Cardiac muscle cell (in vitro differentiated cells and primary cell): Measurements from ENCODE around the gene OR8D2. TPM values are rescaled to one million over a fixed set of nuclear protein-coding genes. Genes with fewer than 3 reads are reported as not detected.

Experiments used
- DNase-seq, 2 donors: peaks; one replicate each; pipeline versions ENCODE4 v3.0.0 to v3.0.0-alpha.2; 2010 to 2017; ENCODE audit warnings: low read depth in 1 of 2, low spot score in 1 of 2
- H3K27ac ChIP-seq: fragments of 200-600 bp; sonication (generic); 2 replicates; pipeline ENCODE4 v1.5.1; 2016
- H3K27me3 ChIP-seq: fragments of 200-600 bp; sonication (generic); 2 replicates; pipeline ENCODE4 v1.6.0; 2016; ENCODE audit warnings: control low read depth
- H3K36me3 ChIP-seq: fragments of 200-600 bp; sonication (generic); 2 replicates; pipeline ENCODE4 v1.5.1; 2016; ENCODE audit warnings: control low read depth
- H3K4me1 ChIP-seq: fragments of 200-600 bp; sonication (generic); 2 replicates; pipeline ENCODE4 v1.8.1; 2017; ENCODE audit warnings: low read depth, mild to moderate bottlenecking, mixed run types
- H3K4me3 ChIP-seq: fragments of 200-600 bp; sonication (generic); 2 replicates; pipeline ENCODE4 v1.5.1; 2016; ENCODE audit warnings: mild to moderate bottlenecking
- H3K9me3 ChIP-seq: fragments of 200-600 bp; sonication (generic); 2 replicates; pipeline ENCODE4 v1.5.1; 2017; ENCODE audit warnings: low read depth, mild to moderate bottlenecking, control low read depth
- CTCF ChIP-seq: IDR thresholded peaks from 2 replicates; pipeline ENCODE4 v1.5.1; 2012; ENCODE audit warnings: low read depth, mild to moderate bottlenecking, low read length
- polyA plus RNA-seq: library from polyadenylated mRNA; unstranded; fragments of >200 nt; fragmentation: Nextera tagmentation; extraction: Ambion mirVana; gene quantifications from 2 replicates; pipeline ENCODE4 v1.2.1, GENCODE V29; 2016
- total RNA-seq: library from RNA; depleted of rRNA; stranded (reverse); fragments of >200 nt; gene quantifications from 2 replicates; pipeline ENCODE4 v1.2.3, GENCODE V29; 2016

The OR8D2 gene
- total and polyA plus RNA-seq, 2 experiments from 2014 or later, result not detected

- Histone ChIP-seq H3K36me3 (no peaks in the 10 kb centered on the region), H3K4me1 (no peaks in the 10 kb centered on the region), H3K27ac (no peak overlapping the region), H3K4me3 (no peak overlapping the region), H3K27me3 (no peaks in the 10 kb centered on the region), H3K9me3 (no peaks in the 10 kb centered on the region)
- TF ChIP-seq CTCF, result no peak
- DNase-seq, result no peak
Measured at GRCh38 chr11:124294687-124295086, 25.3 kb downstream of the OR8D2 start.

- H3K27ac ChIP-seq, result no peak overlapping the region
- DNase-seq, result peak in 1 of 2 donors; percentile 64
Measured at GRCh38 chr11:124285610-124286344, 34.2 kb downstream of the OR8D2 start.

GRCh38 chr11:124278261-124278660 lies 41.7 kb downstream of the OR8D2 start:
- Histone ChIP-seq H3K27ac (no peak overlapping the region), H3K9me3 (no peaks in the 10 kb centered on the region), H3K4me1 (no peaks in the 10 kb centered on the region), H3K27me3 (no peaks in the 10 kb centered on the region), H3K4me3 (no peak overlapping the region), H3K36me3 (no peaks in the 10 kb centered on the region)
- DNase-seq, result peak in 1 of 2 donors; percentile 4
- TF ChIP-seq CTCF, result no peak

More at GRCh38 chr11:124285610-124286344, 34.2 kb downstream of the OR8D2 start:
- no peak for TF ChIP-seq CTCF
- no peaks in the 10 kb centered on the region for H3K36me3 ChIP-seq
- no peaks in the 10 kb centered on the region for H3K27me3 ChIP-seq
- no peaks in the 10 kb centered on the region for H3K9me3 ChIP-seq
- H3K4me3 ChIP-seq, result no peak overlapping the region
- H3K4me1 ChIP-seq, result no peaks in the 10 kb centered on the region

- DNase-seq, result peak in 1 of 2 donors; percentile 10
- no peaks in the 10 kb centered on the region for H3K9me3 ChIP-seq
- no peak overlapping the region for H3K4me3 ChIP-seq
- TF ChIP-seq CTCF, result no peak
- no peaks in the 10 kb centered on the region for H3K36me3 ChIP-seq
- no peaks in the 10 kb centered on the region for H3K4me1 ChIP-seq
- H3K27me3 ChIP-seq, result no peaks in the 10 kb centered on the region
- no peak overlapping the region for H3K27ac ChIP-seq
Measured at GRCh38 chr11:124277804-124278203, 42.2 kb downstream of the OR8D2 start.

- H3K9me3 ChIP-seq, result no peaks in the 10 kb centered on the region
- H3K27ac ChIP-seq, result no peak overlapping the region
- no peaks in the 10 kb centered on the region for H3K4me1 ChIP-seq
- no peak for TF ChIP-seq CTCF
- DNase-seq, result no peak
- no peaks in the 10 kb centered on the region for H3K36me3 ChIP-seq
- H3K4me3 ChIP-seq, result no peak overlapping the region
- H3K27me3 ChIP-seq, result no peaks in the 10 kb centered on the region
Measured at GRCh38 chr11:124277207-124277606, 42.8 kb downstream of the OR8D2 start.
